ENCODE results near the gene DNAAF2. TPM values are rescaled to one million over a fixed set of nuclear protein-coding genes. Genes with fewer than 3 reads are reported as not detected.
"Not testable (repeated sequence)": the region's sequence is repeated elsewhere in the genome, so short reads cannot be mapped to it uniquely, and the experiment has no call there.

The DNAAF2 gene, protein sequence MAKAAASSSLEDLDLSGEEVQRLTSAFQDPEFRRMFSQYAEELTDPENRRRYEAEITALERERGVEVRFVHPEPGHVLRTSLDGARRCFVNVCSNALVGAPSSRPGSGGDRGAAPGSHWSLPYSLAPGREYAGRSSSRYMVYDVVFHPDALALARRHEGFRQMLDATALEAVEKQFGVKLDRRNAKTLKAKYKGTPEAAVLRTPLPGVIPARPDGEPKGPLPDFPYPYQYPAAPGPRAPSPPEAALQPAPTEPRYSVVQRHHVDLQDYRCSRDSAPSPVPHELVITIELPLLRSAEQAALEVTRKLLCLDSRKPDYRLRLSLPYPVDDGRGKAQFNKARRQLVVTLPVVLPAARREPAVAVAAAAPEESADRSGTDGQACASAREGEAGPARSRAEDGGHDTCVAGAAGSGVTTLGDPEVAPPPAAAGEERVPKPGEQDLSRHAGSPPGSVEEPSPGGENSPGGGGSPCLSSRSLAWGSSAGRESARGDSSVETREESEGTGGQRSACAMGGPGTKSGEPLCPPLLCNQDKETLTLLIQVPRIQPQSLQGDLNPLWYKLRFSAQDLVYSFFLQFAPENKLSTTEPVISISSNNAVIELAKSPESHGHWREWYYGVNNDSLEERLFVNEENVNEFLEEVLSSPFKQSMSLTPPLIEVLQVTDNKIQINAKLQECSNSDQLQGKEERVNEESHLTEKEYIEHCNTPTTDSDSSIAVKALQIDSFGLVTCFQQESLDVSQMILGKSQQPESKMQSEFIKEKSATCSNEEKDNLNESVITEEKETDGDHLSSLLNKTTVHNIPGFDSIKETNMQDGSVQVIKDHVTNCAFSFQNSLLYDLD
- total RNA-seq = 7.0 TPM

- DNase-seq = peak; percentile 66
Measured at GRCh38 chr14:49634547-49635334, at the start of gene DNAAF2. TSS of gene DNAAF2 (minus strand) at chr14:49635244. CDS start at chr14:49635149, 95 bp downstream.

- no peak for DNase-seq
Measured at GRCh38 chr14:49679271-49679670, 44.2 kb upstream of the DNAAF2 start.

GRCh38 chr14:49677643-49678042 lies 42.6 kb upstream of the DNAAF2 start:
- no peak for DNase-seq

DNA sequence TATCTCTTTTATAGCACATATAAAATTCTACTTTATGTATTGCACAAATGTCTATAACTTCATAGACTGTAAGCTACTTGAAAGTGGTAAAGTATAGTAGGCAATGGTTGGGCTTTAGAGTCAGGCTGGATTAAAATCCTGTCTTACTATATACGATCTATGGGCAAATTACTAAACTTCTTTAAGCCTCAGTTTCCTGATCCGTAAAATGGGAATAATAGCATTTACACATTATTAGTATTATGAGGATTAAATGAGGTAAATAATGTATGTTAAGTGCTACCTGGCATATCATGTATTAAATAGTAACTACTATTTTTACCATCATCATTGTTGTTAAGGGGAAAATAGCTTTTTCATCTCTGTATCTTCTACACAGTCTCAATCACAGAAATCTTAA lies 38.5 kb upstream of the DNAAF2 start:
- no peak for DNase-seq

- no peak for DNase-seq
Measured at GRCh38 chr14:49670475-49670874, 35.4 kb upstream of the DNAAF2 start.

GRCh38 chr14:49659526-49660455 lies 24.7 kb upstream of the DNAAF2 start:
- DNase-seq = no peak

GRCh38 chr14:49657500-49657899 lies 22.5 kb upstream of the DNAAF2 start:
- not testable (repeated sequence) for DNase-seq

GRCh38 chr14:49654511-49654910 lies 19.5 kb upstream of the DNAAF2 start:
- no peak for DNase-seq

DNA sequence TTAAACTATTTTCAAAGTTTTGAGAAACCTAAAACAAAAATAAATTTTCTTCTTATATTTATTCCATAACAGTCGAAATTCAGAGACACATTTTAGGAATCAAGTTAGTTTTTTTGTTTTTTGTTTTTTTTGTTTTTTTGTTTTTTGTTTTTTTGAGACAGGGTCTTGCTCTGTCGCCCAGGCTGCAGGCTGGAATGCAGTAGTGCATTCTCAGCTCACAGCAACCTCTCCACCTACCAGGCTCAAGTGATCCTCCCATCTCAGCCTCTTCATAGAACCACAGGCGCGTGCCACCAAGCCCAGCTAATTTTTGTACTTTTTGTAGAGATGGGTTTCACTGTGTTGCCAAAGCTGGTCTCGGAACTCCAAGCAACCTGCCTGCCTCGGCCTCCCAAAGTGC lies 18.5 kb upstream of the DNAAF2 start:
- no peak for DNase-seq

GRCh38 chr14:49642163-49642562 lies 7.1 kb upstream of the DNAAF2 start:
- DNase-seq = no peak

- no peak for DNase-seq
Measured at GRCh38 chr14:49641697-49642129, 6.7 kb upstream of the DNAAF2 start.

DNA sequence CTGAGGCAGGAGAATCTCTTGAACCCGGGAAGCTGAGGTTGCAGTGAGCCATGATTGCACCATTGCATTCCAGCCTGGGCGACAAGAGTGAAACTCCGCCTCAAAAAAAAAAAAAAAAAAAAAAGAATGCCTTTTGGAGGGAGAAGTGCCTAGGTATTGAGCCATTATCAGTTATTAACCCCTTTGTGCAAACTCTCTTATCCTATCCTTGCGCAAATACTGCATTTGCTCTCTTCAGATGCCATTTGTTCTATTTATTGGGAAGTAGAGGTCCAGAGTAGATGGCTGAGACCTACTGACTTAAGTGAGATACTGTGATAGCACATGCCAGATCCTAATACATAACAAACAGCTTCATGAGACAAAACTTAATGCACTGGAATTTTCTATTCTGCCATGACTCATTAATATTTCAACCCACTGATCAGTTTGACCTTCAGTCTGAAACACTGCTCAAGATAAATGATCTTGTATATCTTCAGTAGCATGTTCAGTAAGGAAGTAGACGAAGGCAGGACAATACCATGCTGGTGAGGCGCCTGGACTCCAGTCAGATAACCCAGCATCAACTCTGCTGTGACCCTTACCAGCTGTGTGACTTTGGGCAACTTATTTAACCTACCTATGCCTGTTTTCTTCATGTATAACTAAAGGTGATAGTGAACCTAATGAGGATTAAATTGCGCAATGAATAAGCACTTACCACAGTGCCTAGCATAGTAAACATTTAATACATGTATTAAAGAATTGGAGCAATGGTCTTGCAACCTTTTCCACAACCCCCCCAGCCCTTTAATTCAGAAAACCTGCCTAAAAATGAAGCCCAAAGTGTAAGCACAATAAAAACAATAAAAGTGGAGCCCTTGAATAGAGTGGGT lies 5.7 kb upstream of the DNAAF2 start:
- no peak for DNase-seq

- DNase-seq = no peak
Measured at GRCh38 chr14:49637534-49638078, 2.6 kb upstream of the DNAAF2 start.

GRCh38 chr14:49636866-49637265 lies 1.8 kb upstream of the DNAAF2 start:
- DNase-seq = no peak

GRCh38 chr14:49633640-49634546 lies 1.2 kb downstream of the DNAAF2 start:
- peak; percentile 95 for DNase-seq

DNA sequence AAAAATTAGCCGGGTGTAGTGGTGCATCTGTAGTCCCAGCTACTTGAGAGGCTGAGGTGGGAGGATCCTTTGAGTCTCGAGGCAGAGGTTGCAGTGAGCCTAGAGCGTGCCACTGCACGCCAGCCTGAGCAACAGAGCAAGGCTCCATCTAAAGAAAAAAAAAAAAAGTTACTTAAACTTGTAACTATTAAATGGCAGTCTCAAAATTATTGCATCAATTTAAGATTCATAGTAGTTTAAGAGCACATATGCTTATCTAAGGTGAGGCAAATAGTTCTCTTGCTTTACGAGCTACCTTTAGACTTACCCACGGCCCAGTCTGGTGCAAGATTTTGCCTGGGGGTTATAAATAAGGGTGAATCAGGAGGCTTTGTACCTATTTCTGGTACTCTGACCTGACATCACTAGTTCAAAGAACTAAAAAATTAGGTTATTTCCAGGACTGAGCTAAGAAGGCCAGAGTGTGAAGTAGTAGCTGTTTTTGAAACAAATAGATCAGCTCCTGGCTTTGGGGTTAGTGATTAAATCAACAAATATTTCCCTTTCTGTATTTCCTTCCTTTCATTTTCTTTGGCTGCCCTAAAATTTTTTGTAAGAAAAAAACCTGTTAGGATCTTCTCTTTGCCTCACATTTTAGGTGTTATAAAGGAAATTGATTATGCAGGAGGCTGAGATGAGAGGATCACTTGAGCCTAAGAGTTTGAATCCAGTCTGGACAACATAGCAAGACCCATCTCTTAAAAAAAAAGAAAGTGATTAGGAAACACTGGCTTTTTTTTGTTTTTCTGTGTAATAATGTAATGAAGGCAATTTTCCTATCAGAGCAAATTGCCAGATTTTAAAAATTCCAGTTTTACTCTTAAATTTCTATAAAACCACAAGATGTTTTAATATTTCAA lies 10.9 kb downstream of the DNAAF2 start:
- no peak for DNase-seq

GRCh38 chr14:49623387-49623786 lies 11.7 kb downstream of the DNAAF2 start:
- DNase-seq = no peak

Measured in skin of body (tissue), 2 donors.